SK-N-SH (cell line): ENCODE data around the gene PLSCR3. TPM values are rescaled to one million over a fixed set of nuclear protein-coding genes. Genes with fewer than 3 reads are reported as not detected.
A peak's percentile ranks its signal among the peaks of the same experiment; 100 is the strongest.

ENCODE experiments used
- CTCF ChIA-PET: fragments of 300-600, 350-600 bp; formaldehyde crosslinking; extraction: SDS; loops from one replicate; lab custom pipeline; 2021; lab: Yijun Ruan, JAX
- POLR2A ChIA-PET: fragments of 350-600 bp; sonication (Branson Sonifier 250); formaldehyde crosslinking; extraction: SDS; loops from one replicate; lab custom pipeline; 2020; ENCODE audit warnings: antibody characterized with exemption, inconsistent platforms; lab: Yijun Ruan, JAX
- DNase-seq: peaks from one replicate; pipeline ENCODE4 v3.0.0; 2012
- H2AFZ ChIP-seq: fragments of 200-600 bp; sonication (generic); 2 replicates; pipeline ENCODE4 v1.8.1; 2016; ENCODE audit warnings: antibody characterized with exemption, mild to moderate bottlenecking, low read depth
- H3F3A ChIP-seq: fragments of 200-600 bp; sonication (generic); replicated peaks from 2 replicates; pipeline ENCODE3; 2016; ENCODE audit warnings: antibody characterized with exemption, mild to moderate bottlenecking; ENCODE audit not compliant: insufficient read depth
- H3K27ac ChIP-seq, 2 experiments: fragments of 200-500 bp in 1 of 2; fragments of 200-600 bp in 1 of 2; sonication (Bioruptor generic) in 1 of 2; sonication (generic), shearing (Covaris generic) in 1 of 2; 2 replicates each; pipeline versions ENCODE4 v1.5.1 to v1.6.1; 2014 to 2016; ENCODE audit warnings: low read depth in 2 of 2, inconsistent platforms in 1 of 2, low read length in 1 of 2, mild to moderate bottlenecking in 1 of 2, mixed read lengths in 1 of 2
- H3K27me3 ChIP-seq: fragments of 200-600 bp; sonication (generic), shearing (Covaris generic); 2 replicates; pipeline ENCODE4 v1.6.1; 2016; ENCODE audit warnings: mixed run types; ENCODE audit not compliant: insufficient read depth
- H3K36me3 ChIP-seq, 2 experiments: fragments of 200-500 bp in 1 of 2; fragments of 200-600 bp in 1 of 2; sonication (Bioruptor generic) in 1 of 2; sonication (generic) in 1 of 2; replicated peaks in 1 of 2; 2 replicates each; pipeline versions ENCODE3 to v1.5.1; 2014 to 2016; ENCODE audit warnings: low read length in 1 of 2, mild to moderate bottlenecking in 1 of 2; ENCODE audit not compliant: insufficient read depth in 2 of 2, control insufficient read depth in 1 of 2
- H3K4me1 ChIP-seq, 2 experiments: fragments of 200-500 bp in 1 of 2; fragments of 200-600 bp in 1 of 2; sonication (Bioruptor generic) in 1 of 2; sonication (generic), shearing (Covaris generic) in 1 of 2; 2 replicates each; pipeline versions ENCODE4 v1.5.1 to v1.6.1; 2014 to 2016; ENCODE audit warnings: low read depth in 1 of 2, low read length in 1 of 2, mixed run types in 1 of 2; ENCODE audit not compliant: insufficient read depth in 2 of 2, control insufficient read depth in 1 of 2
- H3K4me2 ChIP-seq: fragments of 200-600 bp; sonication (generic), shearing (Covaris generic); 2 replicates; pipeline ENCODE4 v1.6.1; 2017; ENCODE audit warnings: mixed run types
- H3K4me3 ChIP-seq, 2 experiments: fragments of 200-500 bp in 1 of 2; fragments of 200-600 bp in 1 of 2; sonication (Bioruptor generic) in 1 of 2; sonication (generic), shearing (Covaris generic) in 1 of 2; 2 replicates each; pipeline versions ENCODE4 v1.5.1 to v1.8.1; 2014 to 2016; ENCODE audit warnings: low read depth in 2 of 2, inconsistent platforms in 1 of 2, low read length in 1 of 2, mild to moderate bottlenecking in 1 of 2, mixed read lengths in 1 of 2, moderate library complexity in 1 of 2
- H3K79me2 ChIP-seq: fragments of 200-600 bp; sonication (generic); 2 replicates; pipeline ENCODE4 v1.8.1; 2017; ENCODE audit warnings: mild to moderate bottlenecking; ENCODE audit not compliant: insufficient read depth
- H3K9ac ChIP-seq: fragments of 200-600 bp; sonication (generic); 2 replicates; pipeline ENCODE4 v1.6.1; 2017; ENCODE audit warnings: mixed run types
- H3K9me2 ChIP-seq: fragments of 200-600 bp; sonication (generic); 2 replicates; pipeline ENCODE4 v1.6.1; 2017; ENCODE audit warnings: mixed run types
- H3K9me3 ChIP-seq: fragments of 200-600 bp; sonication (generic); 2 replicates; pipeline ENCODE4 v1.6.1; 2017; ENCODE audit warnings: mixed run types, mild to moderate bottlenecking, moderate library complexity
- H4K20me1 ChIP-seq: fragments of 200-600 bp; sonication (generic); 2 replicates; pipeline ENCODE4 v1.6.1; 2017; ENCODE audit warnings: mild to moderate bottlenecking, mixed run types; ENCODE audit not compliant: insufficient read depth
- CHD2 ChIP-seq: fragments of 150-350 bp; IDR thresholded peaks from 2 replicates; pipeline ENCODE4 v1.6.1; 2018; ENCODE audit warnings: low read length; ENCODE audit not compliant: partially characterized antibody
- CTCF ChIP-seq: fragments of 200-600 bp; sonication (generic); IDR thresholded peaks from 2 replicates; pipeline ENCODE4 v1.6.1; 2017; ENCODE audit warnings: antibody characterized with exemption, mild to moderate bottlenecking, moderate library complexity
- ELF1 ChIP-seq: IDR thresholded peaks from 2 replicates; pipeline ENCODE4 v1.4.0; 2012
- EZH2phosphoT487 ChIP-seq: fragments of 200-600 bp; sonication (generic); IDR thresholded peaks from 2 replicates; pipeline ENCODE4 v1.6.1; 2017; ENCODE audit warnings: low read depth, mixed run types, mild to moderate bottlenecking, antibody characterized with exemption, moderate library complexity, borderline replicate concordance
- FOSL2 ChIP-seq: IDR thresholded peaks from 2 replicates; pipeline ENCODE4 v1.4.0; 2012; ENCODE audit warnings: low read depth, mild to moderate bottlenecking, moderate library complexity, borderline replicate concordance
- FOXJ3 ChIP-seq: sonication (generic); formaldehyde crosslinking; IDR thresholded peaks from 2 replicates; pipeline ENCODE4 v1.5.1; 2020; ENCODE audit warnings: mild to moderate bottlenecking, missing genetic modification reagents
- GABPA ChIP-seq: IDR thresholded peaks from 2 replicates; pipeline ENCODE4 v1.4.0; 2012; ENCODE audit warnings: low read depth, mild to moderate bottlenecking
- GATA2 ChIP-seq: sonication (generic); formaldehyde crosslinking; IDR thresholded peaks from 2 replicates; pipeline ENCODE4 v1.5.0; 2020; ENCODE audit warnings: mild to moderate bottlenecking, missing genetic modification reagents
- IRF3 ChIP-seq: fragments of 150-350 bp; IDR thresholded peaks from 2 replicates; pipeline ENCODE4 v1.6.1; 2016; ENCODE audit warnings: mild to moderate bottlenecking, low read depth, low read length
- MAX ChIP-seq: IDR thresholded peaks from 2 replicates; pipeline ENCODE4 v1.4.0; 2012; ENCODE audit warnings: low read depth
- MEF2A ChIP-seq: IDR thresholded peaks from 2 replicates; pipeline ENCODE4 v1.4.0; 2012; ENCODE audit warnings: low read depth, borderline replicate concordance
- NFIC ChIP-seq: IDR thresholded peaks from 2 replicates; pipeline ENCODE4 v1.4.0; 2012; ENCODE audit warnings: borderline replicate concordance
- NRF1 ChIP-seq: IDR thresholded peaks from 2 replicates; pipeline ENCODE4 v1.6.1; 2012; ENCODE audit warnings: low read depth, mild to moderate bottlenecking, low read length
- RAD21 ChIP-seq: IDR thresholded peaks from 2 replicates; pipeline ENCODE4 v1.6.1; 2012; ENCODE audit warnings: mild to moderate bottlenecking, low read length
- RCOR1 ChIP-seq: fragments of 150-350 bp; IDR thresholded peaks from 2 replicates; pipeline ENCODE4 v1.6.1; 2017; ENCODE audit warnings: antibody characterized with exemption, low read length
- REST ChIP-seq: IDR thresholded peaks from 2 replicates; pipeline ENCODE4 v1.6.1; 2012; ENCODE audit warnings: mild to moderate bottlenecking, low read depth, low read length, moderate library complexity
- RXRA ChIP-seq: IDR thresholded peaks from 2 replicates; pipeline ENCODE4 v1.4.0; 2012; ENCODE audit warnings: low read depth, mild to moderate bottlenecking, borderline replicate concordance
- SMC3 ChIP-seq: IDR thresholded peaks from 2 replicates; pipeline ENCODE4 v1.6.1; 2012; ENCODE audit warnings: low read depth, low read length, improper control_type of control experiment
- TAF1 ChIP-seq: IDR thresholded peaks from 2 replicates; pipeline ENCODE4 v1.6.1; 2012; ENCODE audit warnings: low read depth, mild to moderate bottlenecking, low read length, moderate library complexity, borderline replicate concordance
- TCF12 ChIP-seq: IDR thresholded peaks from 2 replicates; pipeline ENCODE4 v1.4.0; 2012
- TEAD4 ChIP-seq: IDR thresholded peaks from 2 replicates; pipeline ENCODE4 v1.4.0; 2012; ENCODE audit warnings: mild to moderate bottlenecking, borderline replicate concordance; ENCODE audit not compliant: insufficient read depth
- USF1 ChIP-seq: IDR thresholded peaks from 2 replicates; pipeline ENCODE4 v1.4.0; 2012; ENCODE audit warnings: low read depth, borderline replicate concordance
- USF2 ChIP-seq: fragments of 150-350 bp; IDR thresholded peaks from 2 replicates; pipeline ENCODE4 v1.6.1; 2017; ENCODE audit warnings: antibody characterized with exemption, low read length, low read depth, borderline replicate concordance
- YY1 ChIP-seq: IDR thresholded peaks from 2 replicates; pipeline ENCODE4 v1.4.0; 2012; ENCODE audit warnings: low read depth, mild to moderate bottlenecking
- WGBS: methylation state at CpG from one replicate; pipeline ENCODE4 v1.1.6; 2017; ENCODE audit warnings: low lambda C conversion rate; 5-methylcytosine and 5-hydroxymethylcytosine counted together
- polyA plus RNA-seq, 3 experiments: library from polyadenylated mRNA; depleted of rRNA; stranded (reverse); fragments of >200 nt; gene quantifications; 2 replicates each; pipeline ENCODE4 v1.2.3, GENCODE V29; 2012

Gene PLSCR3
- polyA plus RNA-seq, 1 of the 3 experiments (the other 2 are of a cell fraction) = 95.0 TPM

GRCh38 chr17:7403977-7404736, 9.8 kb upstream of the PLSCR3 start, which contains the start of gene TMEM256:
Gene TMEM256, minus strand, starts transcription at chr17:7404097. Its CDS starts 13 bp downstream, at chr17:7404084.
- POLR2A ChIA-PET = interaction anchor here (0.5 to 1.5 kb wide), 15 partner anchors 10 to 788 kb away, joined by 3 to 13 read pairs (median 4); partner anchors contain the start of genes FGF11, MPDU1, NEURL4 and PLSCR3
- CTCF ChIA-PET = interaction anchor here (0.6 to 2.6 kb wide), 5 partner anchors 10 to 74 kb away, joined by 3 to 19 read pairs (median 3); no protein-coding TSS in a partner anchor
- Histone ChIP-seq H3K79me2 (peaks cover 49% of the 10 kb centered on the region), H3K27me3 (no peaks in the 10 kb centered on the region), H3K4me3 (peak within 1 kb of the TSS; percentile 78 to 91), H4K20me1 (peaks cover 11% of the 10 kb centered on the region; the same call in 1 of the 2 replicates), H3F3A (peaks cover 23% of the 10 kb centered on the region), H3K27ac (peak within 1 kb of the TSS; percentile 76 to 91), H3K9me2 (no peaks in the 10 kb centered on the region), H3K9ac (peak within 1 kb of the TSS; percentile 94), H3K4me2 (peak within 1 kb of the TSS; percentile 100), H3K4me1 (peaks cover 5 to 21% of the 10 kb centered on the region in 2 experiments; a peak in 2 of 4 replicates), H2AFZ (peak within 1 kb of the TSS; percentile 85), H3K9me3 (no peaks in the 10 kb centered on the region), H3K36me3 (peaks cover 7 to 11% of the 10 kb centered on the region in 2 experiments)
- WGBS = under 1% methylated on average over 43 of the region's 49 CpGs
- peak; percentile 93 for DNase-seq
- TF ChIP-seq NRF1 = no peak
- no peak for TF ChIP-seq GATA2 (CRISPR knock-in tag)
- peak; percentile 85 for TF ChIP-seq TAF1
- TF ChIP-seq USF2 = no peak
- no peak for TF ChIP-seq FOXJ3 (CRISPR knock-in tag)
- TF ChIP-seq RXRA = no peak
- no peak for TF ChIP-seq NFIC
- TF ChIP-seq EZH2phosphoT487 = no peak
- peak; percentile 67; the same call in 1 of the 2 replicates for TF ChIP-seq IRF3
- peak; percentile 53; the same call in 1 of the 2 replicates for TF ChIP-seq MAX
- TF ChIP-seq TCF12 = 0 out of 2 replicates have a peak, but pooled peaks have one; percentile 21
- TF ChIP-seq USF1 = no peak
- no peak for TF ChIP-seq RCOR1
- peak; percentile 86 for TF ChIP-seq YY1
- TF ChIP-seq GABPA = no peak
- no peak for TF ChIP-seq SMC3
- TF ChIP-seq ELF1 = no peak
- no peak for TF ChIP-seq FOSL2
- TF ChIP-seq MEF2A = no peak
- TF ChIP-seq CTCF = no peak
- TF ChIP-seq CHD2 = peak; percentile 94
- TF ChIP-seq RAD21 = no peak
- TF ChIP-seq TEAD4 = no peak
- TF ChIP-seq REST = no peak
